Keratinocyte (primary cell): Measurements from ENCODE around the gene U2AF1L4. TPM values are rescaled to one million over a fixed set of nuclear protein-coding genes. Genes with fewer than 3 reads are reported as not detected.

Experiments used
- DNase-seq: peaks from one replicate; pipeline ENCODE4 v3.0.0-alpha.2; 2011; ENCODE audit warnings: low read depth, missing footprints, low spot score
- FAIRE-seq: peaks from 2 replicates; lab custom pipeline; 2011; peaks lifted over from hg19 to GRCh38; lab: Jason Lieb, UNC
- H2AFZ ChIP-seq: 2 replicates; pipeline ENCODE4 v1.6.0; 2012; ENCODE audit warnings: low read length, control low read depth, inconsistent platforms; ENCODE audit not compliant: control insufficient read depth
- H3K27ac ChIP-seq: 2 replicates; pipeline ENCODE4 v1.5.1; 2011; ENCODE audit warnings: low read length; ENCODE audit not compliant: control insufficient read depth, insufficient read depth
- H3K27me3 ChIP-seq: 3 replicates; pipeline ENCODE4 v1.6.0; 2011; ENCODE audit warnings: low read length; ENCODE audit not compliant: control insufficient read depth, insufficient read depth; ENCODE audit errors: extremely low read depth
- H3K36me3 ChIP-seq, 2 experiments: 2 replicates in 1 of 2; 3 replicates in 1 of 2; pipeline ENCODE4 v1.5.1; 2011; ENCODE audit warnings: low read length in 2 of 2, mild to moderate bottlenecking in 1 of 2; ENCODE audit not compliant: control insufficient read depth in 2 of 2, insufficient read depth in 2 of 2; ENCODE audit errors: extremely low read depth in 1 of 2
- H3K4me1 ChIP-seq: 3 replicates; pipeline ENCODE4 v1.5.1; 2011; ENCODE audit warnings: low read length; ENCODE audit not compliant: control insufficient read depth, insufficient read depth; ENCODE audit errors: extremely low read depth
- H3K4me2 ChIP-seq: 3 replicates; pipeline ENCODE4 v1.6.0; 2011; ENCODE audit warnings: low read depth, low read length; ENCODE audit not compliant: control insufficient read depth, insufficient read depth; ENCODE audit errors: extremely low read depth
- H3K4me3 ChIP-seq, 3 experiments: fragments of 200-600 bp in 1 of 3; sonication (generic) in 1 of 3; 2 replicates in 2 of 3; 3 replicates in 1 of 3; pipeline ENCODE4 v1.5.1; 2011 to 2016; ENCODE audit warnings: low read length in 3 of 3, mild to moderate bottlenecking in 3 of 3, control low read depth in 2 of 3, inconsistent platforms in 1 of 3, low read depth in 1 of 3, mixed read lengths in 1 of 3, mixed run types in 1 of 3, moderate library complexity in 1 of 3; ENCODE audit not compliant: control insufficient read depth in 2 of 3, insufficient read depth in 2 of 3; ENCODE audit errors: extremely low read depth in 1 of 3
- H3K79me2 ChIP-seq: 2 replicates; pipeline ENCODE4 v1.6.0; 2012; ENCODE audit warnings: low read length; ENCODE audit not compliant: control insufficient read depth, insufficient read depth
- H3K9ac ChIP-seq: 3 replicates; pipeline ENCODE4 v1.6.0; 2011; ENCODE audit warnings: low read length; ENCODE audit not compliant: control insufficient read depth, insufficient read depth; ENCODE audit errors: extremely low read depth
- H3K9me1 ChIP-seq: 3 replicates; pipeline ENCODE4 v1.6.0; 2011; ENCODE audit warnings: low read length; ENCODE audit not compliant: control insufficient read depth, insufficient read depth; ENCODE audit errors: extremely low read depth
- H3K9me3 ChIP-seq: 2 replicates; pipeline ENCODE4 v1.5.1; 2012; ENCODE audit warnings: low read depth, low read length; ENCODE audit not compliant: control insufficient read depth
- H4K20me1 ChIP-seq: 3 replicates; pipeline ENCODE4 v1.6.0; 2011; ENCODE audit warnings: low read length; ENCODE audit not compliant: control insufficient read depth, insufficient read depth; ENCODE audit errors: extremely low read depth
- CTCF ChIP-seq, 3 experiments: IDR thresholded peaks in 1 of 3; conservative IDR thresholded peaks in 1 of 3; optimal IDR thresholded peaks in 1 of 3; 2 replicates in 2 of 3; 3 replicates in 1 of 3; pipeline versions ENCODE3 to v1.5.1; 2011; ENCODE audit warnings: low read length in 3 of 3, mild to moderate bottlenecking in 3 of 3, moderate library complexity in 2 of 3, control low read depth in 1 of 3, inconsistent platforms in 1 of 3; ENCODE audit not compliant: insufficient read depth in 2 of 3; ENCODE audit errors: extremely low read depth in 1 of 3
- EZH2 ChIP-seq: IDR thresholded peaks from one replicate; pipeline ENCODE4 v1.6.1; 2012; ENCODE audit warnings: inconsistent platforms, mild to moderate bottlenecking, low read length, moderate library complexity
- dilution Hi-C: fragments of 300-500 bp; cut with MboI; formaldehyde crosslinking; loops from one replicate; pipeline ENCODE4 v1.7.0; 2020; ENCODE audit warnings: low sequenced_read_pairs; ENCODE audit not compliant: extremely low pct_ligation_motif_present
- polyA plus RNA-seq, 5 experiments: library from polyadenylated mRNA; depleted of rRNA in 3 of 5; stranded (reverse) in 3 of 5; stranded (forward) in 1 of 5; unstranded in 1 of 5; fragments of >200 nt; gene quantifications; 1 replicate in 1 of 5; 2 replicates in 3 of 5; 3 replicates in 1 of 5; pipeline versions ENCODE4 v1.2.1 to v1.2.3, GENCODE V29; 2011 to 2012; ENCODE audit warnings: missing spikeins in 2 of 5, low read depth in 1 of 5, low replicate concordance in 1 of 5

Gene U2AF1L4
- polyA plus RNA-seq, 1 donor (not counting 4 experiments of a cell fraction or from before 2014, with no cell fraction given), result 8.9 TPM

DNA sequence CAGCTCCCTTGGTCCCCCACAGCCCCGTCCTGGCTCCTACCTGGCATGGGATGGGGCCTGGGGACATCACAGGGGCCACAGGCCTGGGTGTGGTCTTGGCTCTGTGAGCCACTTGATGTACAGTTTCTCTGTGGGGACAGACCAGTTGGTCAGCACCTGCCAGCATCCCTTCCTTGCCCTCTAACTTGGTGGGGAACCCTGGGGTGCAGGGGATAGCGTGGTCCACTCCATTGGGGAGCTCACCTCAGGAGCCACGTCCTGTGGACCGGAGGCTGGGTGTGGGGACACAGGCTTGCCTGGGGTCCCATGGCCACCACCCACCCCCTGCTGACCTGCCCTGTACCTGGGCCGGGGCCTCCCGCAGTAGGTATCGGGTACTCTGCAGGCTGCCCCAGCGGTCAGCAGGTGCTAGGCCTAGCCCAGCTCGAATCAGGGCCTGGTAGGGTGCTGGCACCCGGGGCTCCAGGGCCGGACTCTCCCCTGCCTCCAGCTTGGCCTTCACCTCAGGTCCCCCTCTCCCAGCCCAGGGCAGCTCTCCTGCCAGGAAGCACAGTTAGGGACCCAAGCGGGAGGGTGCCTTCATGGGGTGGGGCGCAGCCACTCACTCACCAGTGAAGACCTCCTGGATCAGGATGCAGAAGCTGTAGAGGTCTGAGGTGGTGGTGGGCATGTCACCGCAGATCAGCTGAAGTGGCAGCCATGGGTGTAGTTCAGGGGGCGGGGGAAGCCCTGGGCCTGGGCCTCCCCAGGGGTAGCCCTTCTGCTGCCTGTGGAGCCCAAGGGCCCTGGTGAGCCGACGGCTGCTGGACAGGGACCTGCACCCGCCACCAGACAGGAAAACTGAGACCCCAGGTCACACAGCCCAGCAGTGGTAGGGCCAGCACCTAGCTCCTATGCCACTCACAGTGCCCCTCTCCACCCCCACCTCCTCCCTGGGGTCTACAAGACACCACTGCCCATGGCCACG is 45.0 kb upstream of the U2AF1L4 start:
- no peak overlapping the region for H3K9ac ChIP-seq
- H3K4me3 ChIP-seq, result no peak overlapping the region
- no peak for TF ChIP-seq EZH2
- TF ChIP-seq CTCF (optimal IDR thresholded peaks at IDR 0.05 in 1 of 3, IDR thresholded peaks at IDR 0.05 in 1 of 3, conservative IDR thresholded peaks at IDR 0.05 in 1 of 3; ENCODE audit: extremely low read depth in 1 of 3, insufficient read depth in 2 of 3, low read length in 3 of 3), result no peak
- FAIRE-seq, result no peak
- H3K4me1 ChIP-seq, result no peaks in the 10 kb centered on the region
- H3K4me2 ChIP-seq, result no peak overlapping the region
- no peak overlapping the region for H2AFZ ChIP-seq
- peaks cover 2% of the 10 kb centered on the region for H4K20me1 ChIP-seq
- H3K9me1 ChIP-seq, result no peaks in the 10 kb centered on the region
- no peak overlapping the region for H3K27ac ChIP-seq
- no peak for DNase-seq
- dilution Hi-C loops, result no loop called here
- H3K9me3 ChIP-seq, result no peaks in the 10 kb centered on the region
- H3K36me3 ChIP-seq, result no peaks in the 10 kb centered on the region
- no peaks in the 10 kb centered on the region for H3K79me2 ChIP-seq
- no peaks in the 10 kb centered on the region for H3K27me3 ChIP-seq

GRCh38 chr19:35789195-35789977 is 44.2 kb upstream of the U2AF1L4 start:
- no peak for DNase-seq
- H3K4me3 ChIP-seq, result no peak overlapping the region
- H3K79me2 ChIP-seq, result no peaks in the 10 kb centered on the region
- no peak overlapping the region for H3K9ac ChIP-seq
- TF ChIP-seq CTCF (optimal IDR thresholded peaks at IDR 0.05 in 1 of 3, IDR thresholded peaks at IDR 0.05 in 1 of 3, conservative IDR thresholded peaks at IDR 0.05 in 1 of 3; ENCODE audit: extremely low read depth in 1 of 3, insufficient read depth in 2 of 3, low read length in 3 of 3), result no peak
- no peak for TF ChIP-seq EZH2
- no peaks in the 10 kb centered on the region for H3K9me1 ChIP-seq
- H3K36me3 ChIP-seq, result no peaks in the 10 kb centered on the region
- H3K27ac ChIP-seq, result no peak overlapping the region
- H3K27me3 ChIP-seq, result no peaks in the 10 kb centered on the region
- H2AFZ ChIP-seq, result no peak overlapping the region
- H3K9me3 ChIP-seq, result no peaks in the 10 kb centered on the region
- FAIRE-seq, result no peak
- peaks cover 2% of the 10 kb centered on the region for H4K20me1 ChIP-seq
- dilution Hi-C loops, result no loop called here
- H3K4me2 ChIP-seq, result no peak overlapping the region
- no peaks in the 10 kb centered on the region for H3K4me1 ChIP-seq
